ENCODE results near the gene DYNLL1. TPM values are rescaled to one million over a fixed set of nuclear protein-coding genes. Genes with fewer than 3 reads are reported as not detected.

The DYNLL1 gene
- total RNA-seq, 1 donor from 2014 or later = 386 TPM

- Mint-ChIP-seq H3K27ac (peak overlapping the region; percentile 11), H3K4me1 (ENCODE audit: low read depth) (peaks cover 15% of the 10 kb centered on the region), H3K27me3 (no peaks in the 10 kb centered on the region), H3K4me3 (ENCODE audit: low read depth) (no peak overlapping the region), H3K9me3 (ENCODE audit: low read depth) (no peaks in the 10 kb centered on the region), H3K36me3 (ENCODE audit: insufficient read depth) (peaks cover 14% of the 10 kb centered on the region)
- TF ChIP-seq CTCF (IDR thresholded peaks at IDR 0.05; ENCODE audit: unreplicated experiment) = no peak
- no peak for DNase-seq (ENCODE audit: low spot score, unreplicated experiment)
Observed at GRCh38 chr12:120490833-120491512, 4.9 kb upstream of the DYNLL1 start.

GRCh38 chr12:120495186-120495730 is 655 bp upstream of the DYNLL1 start:
- H3K36me3 Mint-ChIP-seq (ENCODE audit: insufficient read depth) = peaks cover 13% of the 10 kb centered on the region
- H3K4me1 Mint-ChIP-seq (ENCODE audit: low read depth) = peaks cover 22% of the 10 kb centered on the region
- H3K27me3 Mint-ChIP-seq = no peaks in the 10 kb centered on the region
- peak overlapping the region; percentile 90 for H3K4me3 Mint-ChIP-seq (ENCODE audit: low read depth)
- peak overlapping the region; percentile 93 for H3K27ac Mint-ChIP-seq
- no peak for TF ChIP-seq CTCF (IDR thresholded peaks at IDR 0.05; ENCODE audit: unreplicated experiment)
- no peaks in the 10 kb centered on the region for H3K9me3 Mint-ChIP-seq (ENCODE audit: low read depth)
- no peak for DNase-seq (ENCODE audit: low spot score, unreplicated experiment)

- TF ChIP-seq CTCF (IDR thresholded peaks at IDR 0.05; ENCODE audit: unreplicated experiment) = no peak
- Mint-ChIP-seq H3K4me3 (ENCODE audit: low read depth) (peak overlapping the region; percentile 90), H3K4me1 (ENCODE audit: low read depth) (peaks cover 22% of the 10 kb centered on the region), H3K27me3 (no peaks in the 10 kb centered on the region), H3K9me3 (ENCODE audit: low read depth) (no peaks in the 10 kb centered on the region), H3K36me3 (ENCODE audit: insufficient read depth) (peaks cover 9% of the 10 kb centered on the region), H3K27ac (peak overlapping the region; percentile 93)
- peak; percentile 13 for DNase-seq (ENCODE audit: low spot score, unreplicated experiment)
Observed at GRCh38 chr12:120496413-120497340, 764 bp downstream of the DYNLL1 start.

GRCh38 chr12:120497524-120498150 is 1.7 kb downstream of the DYNLL1 start:
- Mint-ChIP-seq H3K27ac (peak overlapping the region; percentile 3), H3K36me3 (ENCODE audit: insufficient read depth) (peaks cover 9% of the 10 kb centered on the region), H3K4me1 (ENCODE audit: low read depth) (peaks cover 22% of the 10 kb centered on the region)

More at GRCh38 chr12:120497524-120498150, 1.7 kb downstream of the DYNLL1 start:
- Mint-ChIP-seq H3K27me3 (no peaks in the 10 kb centered on the region), H3K9me3 (ENCODE audit: low read depth) (no peaks in the 10 kb centered on the region), H3K4me3 (ENCODE audit: low read depth) (peak overlapping the region; percentile 90)
- no peak for DNase-seq (ENCODE audit: low spot score, unreplicated experiment)
- no peak for TF ChIP-seq CTCF (IDR thresholded peaks at IDR 0.05; ENCODE audit: unreplicated experiment)

Measured in progenitor cell of endocrine pancreas (in vitro differentiated cells).